Islet of Langerhans (tissue), 1 donor: ENCODE results near the gene FAM216B.
"Not testable (repeated sequence)": the region's sequence is repeated elsewhere in the genome, so short reads cannot be mapped to it uniquely, and the experiment has no call there.

ENCODE experiments used
- FAIRE-seq: peaks from one replicate; lab custom pipeline; 2011; peaks lifted over from hg19 to GRCh38; lab: Jason Lieb, UNC

Gene FAM216B

GRCh38 chr13:42781352-42781751, at the start of gene FAM216B:
FAM216B (plus strand) TSS chr13:42781584; CDS start chr13:42784068, 2,484 bp downstream.
- FAIRE-seq = no peak

- no peak for FAIRE-seq
Observed at GRCh38 chr13:42732073-42732472, 49.3 kb upstream of the FAM216B start.

- no peak for FAIRE-seq
Observed at GRCh38 chr13:42733046-42733445, 48.3 kb upstream of the FAM216B start.

- FAIRE-seq = no peak
Observed at GRCh38 chr13:42735010-42735409, 46.4 kb upstream of the FAM216B start.

- FAIRE-seq = no peak
Observed at GRCh38 chr13:42740753-42741152, 40.6 kb upstream of the FAM216B start.

- FAIRE-seq = no peak
Observed at GRCh38 chr13:42741914-42742313, 39.5 kb upstream of the FAM216B start.

GRCh38 chr13:42745655-42746054, 35.7 kb upstream of the FAM216B start:
- no peak for FAIRE-seq

GRCh38 chr13:42746866-42747265, 34.5 kb upstream of the FAM216B start:
- FAIRE-seq = no peak

- FAIRE-seq = no peak
Observed at GRCh38 chr13:42747399-42747873, 33.9 kb upstream of the FAM216B start.

- FAIRE-seq = no peak
Observed at GRCh38 chr13:42750794-42751193, 30.6 kb upstream of the FAM216B start.

- FAIRE-seq = no peak
Observed at GRCh38 chr13:42751693-42752092, 29.7 kb upstream of the FAM216B start.

GRCh38 chr13:42752731-42753130, 28.7 kb upstream of the FAM216B start:
- no peak for FAIRE-seq

- no peak for FAIRE-seq
Observed at GRCh38 chr13:42753697-42754096, 27.7 kb upstream of the FAM216B start.

GRCh38 chr13:42754801-42755510, 26.4 kb upstream of the FAM216B start:
- no peak for FAIRE-seq

GRCh38 chr13:42757678-42758420, 23.5 kb upstream of the FAM216B start:
- no peak for FAIRE-seq

GRCh38 chr13:42758515-42758914, 22.9 kb upstream of the FAM216B start:
- FAIRE-seq = no peak

- FAIRE-seq = no peak
Observed at GRCh38 chr13:42760951-42761350, 20.4 kb upstream of the FAM216B start.

- FAIRE-seq = no peak
Observed at GRCh38 chr13:42762251-42762650, 19.1 kb upstream of the FAM216B start.

GRCh38 chr13:42762917-42763316, 18.5 kb upstream of the FAM216B start:
- no peak for FAIRE-seq

GRCh38 chr13:42766016-42766415, 15.4 kb upstream of the FAM216B start:
- FAIRE-seq = no peak

GRCh38 chr13:42769650-42770049, 11.7 kb upstream of the FAM216B start:
- FAIRE-seq = no peak

GRCh38 chr13:42776558-42776957, 4.8 kb upstream of the FAM216B start:
- FAIRE-seq = not testable (repeated sequence)

GRCh38 chr13:42777467-42777866, 3.9 kb upstream of the FAM216B start:
- FAIRE-seq = no peak

GRCh38 chr13:42780044-42780443, 1.3 kb upstream of the FAM216B start:
- no peak for FAIRE-seq
